Ishikawa (cell line): ENCODE data around the gene LAX1.

Experiments
- RAD21 ChIP-seq: IDR thresholded peaks from 2 replicates; pipeline ENCODE4 v1.6.1; 2012; ENCODE audit warnings: low read depth
- YY1 ChIP-seq: IDR thresholded peaks from 2 replicates; pipeline ENCODE4 v1.6.1; 2012; ENCODE audit warnings: low read depth
- TF ChIP-seq, protein P1 (sequence below): IDR thresholded peaks from 2 replicates; pipeline ENCODE4 v1.6.1; 2012

DNA sequence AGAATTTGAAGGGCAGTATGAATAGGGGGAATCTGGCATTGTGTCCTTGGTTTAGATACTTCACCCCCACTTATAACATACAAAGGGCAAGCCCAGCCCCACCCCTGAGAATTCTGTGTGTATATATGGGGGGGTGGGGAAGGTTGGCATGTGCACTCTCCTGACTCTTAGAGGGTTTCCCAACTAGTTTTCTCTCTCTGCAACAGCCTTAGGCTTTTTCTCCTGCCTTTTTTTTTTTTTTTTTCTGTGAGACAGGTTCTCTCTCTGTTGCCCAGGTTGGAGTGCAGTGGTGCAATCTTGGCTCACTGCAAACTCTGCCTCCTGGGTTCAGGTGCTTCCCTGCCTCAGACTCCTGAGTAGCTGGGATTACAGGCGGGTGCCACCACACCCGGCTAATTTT is 27.5 kb downstream of the LAX1 start:
- TF ChIP-seq RAD21 (no peak), YY1 (no peak)
- TF ChIP-seq, protein P1, sequence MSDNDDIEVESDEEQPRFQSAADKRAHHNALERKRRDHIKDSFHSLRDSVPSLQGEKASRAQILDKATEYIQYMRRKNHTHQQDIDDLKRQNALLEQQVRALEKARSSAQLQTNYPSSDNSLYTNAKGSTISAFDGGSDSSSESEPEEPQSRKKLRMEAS: no peak
